Measurements from ENCODE around the gene ZCCHC24. TPM values are rescaled to one million over a fixed set of nuclear protein-coding genes. Genes with fewer than 3 reads are reported as not detected.
A peak's percentile ranks its signal among the peaks of the same experiment; 100 is the strongest.

The ZCCHC24 gene
- total RNA-seq, 6 experiments from 2014 or later: 33.2 to 40.3 (median 37.5) TPM

GRCh38 chr10:79380946-79381721 lies 64.3 kb downstream of the ZCCHC24 start:
- TF ChIP-seq CTCF (IDR thresholded peaks at IDR 0.05): no peak
- Mint-ChIP-seq H3K27me3 (ENCODE audit: insufficient read depth) (peaks cover 9% of the 10 kb centered on the region), H3K36me3 (ENCODE audit: low read depth) (peaks cover 4% of the 10 kb centered on the region), H3K9me3 (no peaks in the 10 kb centered on the region), H3K27ac (peak overlapping the region; percentile 94), H3K4me1 (ENCODE audit: low read depth) (peaks cover 31% of the 10 kb centered on the region), H3K4me3 (peak overlapping the region; percentile 53; the same call in 1 of the 2 replicates)
- no peak for DNase-seq

- Mint-ChIP-seq H3K4me1 (ENCODE audit: low read depth) (peaks cover 39% of the 10 kb centered on the region), H3K27ac (peak overlapping the region; percentile 94), H3K27me3 (ENCODE audit: insufficient read depth) (peaks cover 9% of the 10 kb centered on the region), H3K36me3 (ENCODE audit: low read depth) (peaks cover 4% of the 10 kb centered on the region), H3K9me3 (no peaks in the 10 kb centered on the region), H3K4me3 (no peak overlapping the region)
- TF ChIP-seq CTCF (IDR thresholded peaks at IDR 0.05): no peak
- peak; percentile 63 for DNase-seq
Measured at GRCh38 chr10:79380125-79380945, 65.1 kb downstream of the ZCCHC24 start.

GRCh38 chr10:79379512-79380124 lies 65.8 kb downstream of the ZCCHC24 start:
- DNase-seq: no peak
- TF ChIP-seq CTCF (IDR thresholded peaks at IDR 0.05): no peak
- peaks cover 9% of the 10 kb centered on the region for H3K27me3 Mint-ChIP-seq (ENCODE audit: insufficient read depth)
- peaks cover 46% of the 10 kb centered on the region for H3K4me1 Mint-ChIP-seq (ENCODE audit: low read depth)
- no peak overlapping the region for H3K4me3 Mint-ChIP-seq
- H3K9me3 Mint-ChIP-seq: no peaks in the 10 kb centered on the region
- H3K36me3 Mint-ChIP-seq (ENCODE audit: low read depth): peaks cover 4% of the 10 kb centered on the region
- peak overlapping the region; percentile 94 for H3K27ac Mint-ChIP-seq

- Mint-ChIP-seq H3K9me3 (no peaks in the 10 kb centered on the region), H3K4me1 (ENCODE audit: low read depth) (peaks cover 53% of the 10 kb centered on the region), H3K36me3 (ENCODE audit: low read depth) (peaks cover 4% of the 10 kb centered on the region), H3K27me3 (ENCODE audit: insufficient read depth) (peaks cover 9% of the 10 kb centered on the region), H3K4me3 (no peak overlapping the region), H3K27ac (no peak overlapping the region)
- TF ChIP-seq CTCF (IDR thresholded peaks at IDR 0.05): no peak
- no peak for DNase-seq
Measured at GRCh38 chr10:79378647-79379511, 66.5 kb downstream of the ZCCHC24 start.

- H3K27ac Mint-ChIP-seq: no peak overlapping the region
- peaks cover 59% of the 10 kb centered on the region for H3K4me1 Mint-ChIP-seq (ENCODE audit: low read depth)
- peaks cover 4% of the 10 kb centered on the region for H3K36me3 Mint-ChIP-seq (ENCODE audit: low read depth)
- no peak for TF ChIP-seq CTCF (IDR thresholded peaks at IDR 0.05)
- DNase-seq: no peak
- H3K9me3 Mint-ChIP-seq: no peaks in the 10 kb centered on the region
- H3K27me3 Mint-ChIP-seq (ENCODE audit: insufficient read depth): peaks cover 9% of the 10 kb centered on the region
- no peak overlapping the region for H3K4me3 Mint-ChIP-seq
Measured at GRCh38 chr10:79378383-79378646, 67.1 kb downstream of the ZCCHC24 start.

Data from HFFc6 (cell line).